HepG2 (cell line): ENCODE data around the gene UEVLD. TPM values are rescaled to one million over a fixed set of nuclear protein-coding genes. Genes with fewer than 3 reads are reported as not detected.

ENCODE experiments used
- ATF4 ChIP-seq, 2 experiments: fragments of 450-650 bp in 1 of 2; sonication (generic) in 1 of 2; formaldehyde crosslinking; IDR thresholded peaks; 2 replicates each; pipeline versions ENCODE4 v1.5.0 to v1.8.0; 2020 to 2022; ENCODE audit warnings: mild to moderate bottlenecking in 1 of 2, missing genetic modification reagents in 1 of 2
- BCL6 ChIP-seq: IDR thresholded peaks from 2 replicates; pipeline ENCODE4 v1.6.1; 2016; ENCODE audit warnings: missing genetic modification reagents, missing compliant biosample characterization
- ETV6 ChIP-seq: sonication (generic); formaldehyde crosslinking; conservative IDR thresholded peaks from 2 replicates; pipeline ENCODE4 v1.4.0; 2020; ENCODE audit warnings: missing genetic modification reagents
- GPN1 ChIP-seq: sonication (generic); formaldehyde crosslinking; IDR thresholded peaks from 2 replicates; pipeline ENCODE4 v1.5.1; 2020; ENCODE audit warnings: missing genetic modification reagents, borderline replicate concordance
- JDP2 ChIP-seq: sonication (generic); formaldehyde crosslinking; IDR thresholded peaks from 2 replicates; pipeline ENCODE4 v1.8.1; 2022; ENCODE audit warnings: missing genetic modification reagents, borderline replicate concordance
- KDM1A ChIP-seq: IDR thresholded peaks from 2 replicates; pipeline ENCODE4 v1.6.1; 2016; ENCODE audit warnings: missing compliant biosample characterization
- KDM3A ChIP-seq: IDR thresholded peaks from 2 replicates; pipeline ENCODE4 v1.6.1; 2018; ENCODE audit warnings: low read depth, missing compliant biosample characterization
- KDM6A ChIP-seq: IDR thresholded peaks from 2 replicates; pipeline ENCODE4 v1.6.1; 2016; ENCODE audit warnings: low read depth
- KLF12 ChIP-seq: sonication (generic); formaldehyde crosslinking; IDR thresholded peaks from 2 replicates; pipeline ENCODE4 v1.4.0; 2020; ENCODE audit warnings: missing genetic modification reagents, borderline replicate concordance
- MIER2 ChIP-seq: IDR thresholded peaks from 2 replicates; pipeline ENCODE4 v1.6.1; 2016; ENCODE audit warnings: missing biosample characterization, missing genetic modification reagents
- MIER3 ChIP-seq: IDR thresholded peaks from 2 replicates; pipeline ENCODE4 v1.6.1; 2016; ENCODE audit warnings: missing compliant biosample characterization, borderline replicate concordance
- RARG ChIP-seq: sonication (generic); formaldehyde crosslinking; IDR thresholded peaks from 2 replicates; pipeline ENCODE4 v1.4.0; 2020; ENCODE audit warnings: low read depth, mild to moderate bottlenecking, missing genetic modification reagents
- RFX1 ChIP-seq: fragments of 450-650 bp; IDR thresholded peaks from 2 replicates; pipeline ENCODE4 v1.6.1; 2017
- RFX3 ChIP-seq: IDR thresholded peaks from 2 replicates; pipeline ENCODE4 v1.6.1; 2016; ENCODE audit warnings: missing biosample characterization, missing genetic modification reagents
- SIN3B ChIP-seq: fragments of 150-350 bp; IDR thresholded peaks from 2 replicates; pipeline ENCODE4 v1.6.1; 2014; ENCODE audit warnings: low read length
- U2AF2 ChIP-seq: fragments of 200-400 bp; formaldehyde crosslinking; IDR thresholded peaks from 2 replicates; pipeline ENCODE4 v1.6.1; 2017; ENCODE audit warnings: low read depth, mild to moderate bottlenecking, low read length
- ZKSCAN8 ChIP-seq: IDR thresholded peaks from 2 replicates; pipeline ENCODE4 v1.6.1; 2016; ENCODE audit warnings: borderline replicate concordance, missing genetic modification reagents, missing compliant biosample characterization
- ZMAT3 ChIP-seq: sonication (generic); formaldehyde crosslinking; conservative IDR thresholded peaks from 2 replicates; pipeline ENCODE4 v1.7.0; 2021; ENCODE audit warnings: missing genetic modification reagents
- ZNF207 ChIP-seq: fragments of 450-650 bp; IDR thresholded peaks from 2 replicates; pipeline ENCODE4 v1.6.1; 2016; ENCODE audit warnings: antibody characterized with exemption, borderline replicate concordance
- ZNF3 ChIP-seq: IDR thresholded peaks from 2 replicates; pipeline ENCODE4 v1.7.0; 2017; ENCODE audit warnings: inconsistent platforms
- ZNF383 ChIP-seq: sonication (generic); formaldehyde crosslinking; IDR thresholded peaks from 2 replicates; pipeline ENCODE4 v1.4.0; 2020; ENCODE audit warnings: missing genetic modification reagents, mild to moderate bottlenecking, borderline replicate concordance
- ZNF720 ChIP-seq: sonication (generic); formaldehyde crosslinking; IDR thresholded peaks from 2 replicates; pipeline ENCODE4 v1.4.0; 2020; ENCODE audit warnings: missing genetic modification reagents
- ZNF839 ChIP-seq: sonication (generic); formaldehyde crosslinking; IDR thresholded peaks from 2 replicates; pipeline ENCODE4 v1.4.0; 2020; ENCODE audit warnings: missing genetic modification reagents, mild to moderate bottlenecking, borderline replicate concordance
- polyA plus RNA-seq, 8 experiments: library from polyadenylated mRNA; depleted of rRNA in 3 of 8; stranded (reverse) in 7 of 8; unstranded in 1 of 8; fragments of >200 nt; fragmentation: Illumina TruSeq in 4 of 8; extraction: Trizol in 4 of 8; gene quantifications; 2 replicates each; pipeline versions ENCODE4 v1.2.1 to v1.2.3, GENCODE V29; 2011 to 2016; ENCODE audit warnings: low read depth in 4 of 8, missing spikeins in 1 of 8, mixed read lengths in 1 of 8; ENCODE audit not compliant: insufficient read depth in 1 of 8
- total RNA-seq, 5 experiments: library from RNA; depleted of rRNA; stranded (reverse); fragments of >200 nt; fragmentation: Illumina TruSeq; extraction: Trizol; gene quantifications; 2 replicates each; pipeline ENCODE4 v1.2.3, GENCODE V29; 2016; ENCODE audit warnings: low read depth in 1 of 5
- TF ChIP-seq, protein P1 (sequence below): sonication (generic); formaldehyde crosslinking; IDR thresholded peaks from 2 replicates; pipeline ENCODE4 v1.5.0; 2020; ENCODE audit warnings: mild to moderate bottlenecking, missing genetic modification reagents
- TF ChIP-seq, protein P2 (sequence below): sonication (generic); formaldehyde crosslinking; IDR thresholded peaks from 2 replicates; pipeline ENCODE4 v1.5.0; 2020; ENCODE audit warnings: mild to moderate bottlenecking, missing genetic modification reagents, borderline replicate concordance

The UEVLD gene
- total and polyA plus RNA-seq, 2 of the 13 experiments (the other 11 are each of a cell fraction or from before 2014, with no cell fraction given): 5.7 to 13.7 TPM

GRCh38 chr11:18578975-18579598, 9.4 kb downstream of the UEVLD start (continued):
- TF ChIP-seq RFX3 (CRISPR knock-in tag): no peak
- no peak for TF ChIP-seq U2AF2
- no peak for TF ChIP-seq ZNF839 (CRISPR knock-in tag)
- TF ChIP-seq, protein P1, sequence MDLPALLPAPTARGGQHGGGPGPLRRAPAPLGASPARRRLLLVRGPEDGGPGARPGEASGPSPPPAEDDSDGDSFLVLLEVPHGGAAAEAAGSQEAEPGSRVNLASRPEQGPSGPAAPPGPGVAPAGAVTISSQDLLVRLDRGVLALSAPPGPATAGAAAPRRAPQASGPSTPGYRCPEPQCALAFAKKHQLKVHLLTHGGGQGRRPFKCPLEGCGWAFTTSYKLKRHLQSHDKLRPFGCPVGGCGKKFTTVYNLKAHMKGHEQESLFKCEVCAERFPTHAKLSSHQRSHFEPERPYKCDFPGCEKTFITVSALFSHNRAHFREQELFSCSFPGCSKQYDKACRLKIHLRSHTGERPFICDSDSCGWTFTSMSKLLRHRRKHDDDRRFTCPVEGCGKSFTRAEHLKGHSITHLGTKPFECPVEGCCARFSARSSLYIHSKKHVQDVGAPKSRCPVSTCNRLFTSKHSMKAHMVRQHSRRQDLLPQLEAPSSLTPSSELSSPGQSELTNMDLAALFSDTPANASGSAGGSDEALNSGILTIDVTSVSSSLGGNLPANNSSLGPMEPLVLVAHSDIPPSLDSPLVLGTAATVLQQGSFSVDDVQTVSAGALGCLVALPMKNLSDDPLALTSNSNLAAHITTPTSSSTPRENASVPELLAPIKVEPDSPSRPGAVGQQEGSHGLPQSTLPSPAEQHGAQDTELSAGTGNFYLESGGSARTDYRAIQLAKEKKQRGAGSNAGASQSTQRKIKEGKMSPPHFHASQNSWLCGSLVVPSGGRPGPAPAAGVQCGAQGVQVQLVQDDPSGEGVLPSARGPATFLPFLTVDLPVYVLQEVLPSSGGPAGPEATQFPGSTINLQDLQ (CRISPR knock-in tag): no peak
- no peak for TF ChIP-seq ZMAT3 (CRISPR knock-in tag)
- no peak for TF ChIP-seq BCL6 (CRISPR knock-in tag)
- no peak for TF ChIP-seq ETV6 (CRISPR knock-in tag)
- no peak for TF ChIP-seq ZNF383 (CRISPR knock-in tag)
- no peak for TF ChIP-seq ZNF207
- TF ChIP-seq, protein P2, sequence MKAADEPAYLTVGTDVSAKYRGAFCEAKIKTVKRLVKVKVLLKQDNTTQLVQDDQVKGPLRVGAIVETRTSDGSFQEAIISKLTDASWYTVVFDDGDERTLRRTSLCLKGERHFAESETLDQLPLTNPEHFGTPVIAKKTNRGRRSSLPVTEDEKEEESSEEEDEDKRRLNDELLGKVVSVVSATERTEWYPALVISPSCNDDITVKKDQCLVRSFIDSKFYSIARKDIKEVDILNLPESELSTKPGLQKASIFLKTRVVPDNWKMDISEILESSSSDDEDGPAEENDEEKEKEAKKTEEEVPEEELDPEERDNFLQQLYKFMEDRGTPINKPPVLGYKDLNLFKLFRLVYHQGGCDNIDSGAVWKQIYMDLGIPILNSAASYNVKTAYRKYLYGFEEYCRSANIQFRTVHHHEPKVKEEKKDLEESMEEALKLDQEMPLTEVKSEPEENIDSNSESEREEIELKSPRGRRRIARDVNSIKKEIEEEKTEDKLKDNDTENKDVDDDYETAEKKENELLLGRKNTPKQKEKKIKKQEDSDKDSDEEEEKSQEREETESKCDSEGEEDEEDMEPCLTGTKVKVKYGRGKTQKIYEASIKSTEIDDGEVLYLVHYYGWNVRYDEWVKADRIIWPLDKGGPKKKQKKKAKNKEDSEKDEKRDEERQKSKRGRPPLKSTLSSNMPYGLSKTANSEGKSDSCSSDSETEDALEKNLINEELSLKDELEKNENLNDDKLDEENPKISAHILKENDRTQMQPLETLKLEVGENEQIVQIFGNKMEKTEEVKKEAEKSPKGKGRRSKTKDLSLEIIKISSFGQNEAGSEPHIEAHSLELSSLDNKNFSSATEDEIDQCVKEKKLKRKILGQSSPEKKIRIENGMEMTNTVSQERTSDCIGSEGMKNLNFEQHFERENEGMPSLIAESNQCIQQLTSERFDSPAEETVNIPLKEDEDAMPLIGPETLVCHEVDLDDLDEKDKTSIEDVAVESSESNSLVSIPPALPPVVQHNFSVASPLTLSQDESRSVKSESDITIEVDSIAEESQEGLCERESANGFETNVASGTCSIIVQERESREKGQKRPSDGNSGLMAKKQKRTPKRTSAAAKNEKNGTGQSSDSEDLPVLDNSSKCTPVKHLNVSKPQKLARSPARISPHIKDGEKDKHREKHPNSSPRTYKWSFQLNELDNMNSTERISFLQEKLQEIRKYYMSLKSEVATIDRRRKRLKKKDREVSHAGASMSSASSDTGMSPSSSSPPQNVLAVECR: peak; percentile 51; the same call in 1 of the 2 replicates
- TF ChIP-seq GPN1 (CRISPR knock-in tag): no peak
- no peak for TF ChIP-seq JDP2 (CRISPR knock-in tag)
- TF ChIP-seq RARG (CRISPR knock-in tag): no peak
- no peak for TF ChIP-seq MIER3 (CRISPR knock-in tag)
- TF ChIP-seq KDM1A (CRISPR knock-in tag): peak; percentile 99
- no peak for TF ChIP-seq ZKSCAN8
- TF ChIP-seq KLF12 (CRISPR knock-in tag): no peak
- TF ChIP-seq ATF4 (CRISPR knock-in tag; IDR thresholded peaks at IDR 0.05): no peak
- TF ChIP-seq SIN3B: no peak
- TF ChIP-seq KDM3A (CRISPR knock-in tag): 0 out of 2 replicates have a peak, but pooled peaks have one; percentile 40
- no peak for TF ChIP-seq RFX1
- no peak for TF ChIP-seq MIER2 (CRISPR knock-in tag)
- no peak for TF ChIP-seq KDM6A
- TF ChIP-seq ZNF3: peak; percentile 75
- TF ChIP-seq ZNF720: no peak
